GM21737 (cell line): Measurements from ENCODE around the gene CCBE1.
"Not testable (repeated sequence)": the region's sequence is repeated elsewhere in the genome, so short reads cannot be mapped to it uniquely, and the experiment has no call there.

ENCODE experiments used
- ATAC-seq: cut with Tn5 transposase; IDR thresholded peaks from one replicate; pipeline ENCODE4 v1.9.1; 2021; ENCODE audit warnings: mild to moderate bottlenecking, moderate library complexity; ENCODE audit not compliant: unreplicated experiment

CCBE1 gene

GRCh38 chr18:59697236-59697932 lies at the start of gene CCBE1:
CCBE1 (minus strand) TSS chr18:59697423.
- ATAC-seq: no peak

DNA sequence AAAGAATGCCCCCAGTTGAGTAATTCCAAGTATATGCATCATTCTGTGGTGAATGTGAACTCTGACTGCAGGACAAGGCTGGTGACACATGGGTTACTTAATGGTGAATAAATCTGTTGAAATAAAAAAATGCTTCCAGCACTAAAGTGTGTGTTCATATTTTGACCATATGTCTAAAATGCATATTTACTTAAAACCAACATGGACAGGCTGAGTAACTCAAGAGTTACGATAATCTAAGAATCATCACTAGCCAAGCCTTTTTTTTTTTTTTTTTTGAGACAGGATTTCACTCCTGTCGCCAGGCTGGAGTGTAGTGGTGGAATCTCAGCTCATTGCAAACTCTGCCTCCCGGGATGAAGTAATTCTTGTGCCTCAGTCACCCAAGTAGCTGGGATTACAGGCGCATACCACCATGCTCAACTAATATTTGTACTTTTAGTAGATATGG lies 47.1 kb upstream of the CCBE1 start:
- no peak for ATAC-seq

GRCh38 chr18:59743566-59743965 lies 46.3 kb upstream of the CCBE1 start:
- no peak for ATAC-seq

- no peak for ATAC-seq
These were observed 45.3 kb upstream of the CCBE1 start for GRCh38 chr18:59742325-59743111.

DNA sequence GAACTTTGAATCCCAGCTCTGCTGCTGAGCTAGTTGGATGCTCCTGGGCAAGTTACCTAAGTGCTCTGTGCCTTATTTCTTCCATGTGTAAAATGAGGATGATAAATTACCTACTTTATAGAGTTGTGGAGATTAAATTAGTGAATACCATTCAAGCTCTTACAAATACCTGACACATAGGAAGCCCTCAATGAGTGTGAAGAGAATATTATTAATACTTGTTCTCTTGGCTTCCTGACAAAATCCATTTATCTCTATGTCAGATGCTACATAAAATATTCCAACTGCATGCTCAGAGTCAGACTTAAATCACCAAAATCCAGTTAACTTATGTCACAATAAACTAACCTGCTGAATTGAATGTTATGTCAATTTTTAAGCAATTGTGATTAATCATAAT lies 42.9 kb upstream of the CCBE1 start:
- no peak for ATAC-seq

DNA sequence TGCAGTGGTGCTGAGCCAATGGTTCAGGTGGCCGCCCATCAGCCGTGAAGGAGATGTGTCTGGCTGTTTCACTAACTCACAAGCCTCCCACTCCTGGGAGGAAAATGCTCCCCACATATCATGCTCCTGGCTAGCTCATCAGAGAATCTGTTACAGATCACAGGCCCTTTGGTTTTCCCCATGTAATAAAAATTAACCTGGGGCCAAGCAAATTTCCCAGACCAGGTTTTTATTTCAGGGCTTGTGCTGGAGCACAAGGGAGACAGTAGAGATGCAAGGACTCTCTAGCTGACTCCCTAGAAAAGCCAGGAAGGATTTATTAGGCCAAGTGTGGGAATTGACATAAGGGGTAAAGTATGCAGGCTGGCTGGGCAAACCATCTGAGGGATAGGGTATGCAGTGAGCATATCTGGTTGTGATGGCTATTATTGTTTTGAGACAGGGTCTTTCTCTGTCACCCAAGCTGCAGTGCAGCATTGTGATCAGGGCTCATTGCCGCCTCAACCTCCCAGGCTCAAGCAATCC lies 40.6 kb upstream of the CCBE1 start:
- no peak for ATAC-seq

DNA sequence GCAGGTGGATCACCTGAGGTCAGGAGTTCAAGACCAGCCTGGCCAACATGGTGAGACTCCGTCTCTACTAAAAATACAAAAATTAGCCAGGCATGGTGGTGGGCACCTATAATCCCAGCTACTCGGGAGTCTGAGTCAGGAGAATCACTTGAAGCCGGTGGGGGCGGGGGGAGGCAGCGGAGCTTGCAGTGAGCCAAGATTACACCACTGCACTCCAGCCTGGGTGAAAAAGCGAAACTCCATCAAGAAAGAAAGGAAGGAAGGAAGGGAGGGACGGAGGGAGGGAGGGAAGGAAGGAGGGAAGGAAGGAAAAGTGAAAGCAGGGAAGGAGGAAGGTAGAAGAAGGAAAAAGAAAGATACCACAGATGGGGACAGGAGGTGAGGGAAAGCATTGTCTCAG lies 40.1 kb upstream of the CCBE1 start:
- ATAC-seq: not testable (repeated sequence)

DNA sequence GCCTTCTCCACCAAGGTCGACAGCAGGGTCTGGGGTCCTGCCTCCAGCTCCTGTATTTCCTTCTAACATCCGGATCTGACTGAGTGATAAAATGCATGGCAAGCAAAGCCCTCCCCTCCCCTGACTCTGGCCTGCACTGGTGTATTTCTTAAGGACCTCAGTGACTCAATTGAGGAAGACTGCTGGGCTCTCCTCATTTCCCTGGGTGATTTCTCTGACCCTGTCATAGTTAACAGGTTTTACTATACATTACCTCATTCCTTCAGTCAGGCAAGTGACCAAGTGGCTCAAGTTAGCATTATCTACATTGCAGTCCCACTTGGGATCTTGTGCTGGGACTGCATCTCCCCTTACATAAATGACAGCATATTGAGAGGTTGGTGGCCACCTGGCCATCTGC lies 38.8 kb upstream of the CCBE1 start:
- ATAC-seq: no peak

DNA sequence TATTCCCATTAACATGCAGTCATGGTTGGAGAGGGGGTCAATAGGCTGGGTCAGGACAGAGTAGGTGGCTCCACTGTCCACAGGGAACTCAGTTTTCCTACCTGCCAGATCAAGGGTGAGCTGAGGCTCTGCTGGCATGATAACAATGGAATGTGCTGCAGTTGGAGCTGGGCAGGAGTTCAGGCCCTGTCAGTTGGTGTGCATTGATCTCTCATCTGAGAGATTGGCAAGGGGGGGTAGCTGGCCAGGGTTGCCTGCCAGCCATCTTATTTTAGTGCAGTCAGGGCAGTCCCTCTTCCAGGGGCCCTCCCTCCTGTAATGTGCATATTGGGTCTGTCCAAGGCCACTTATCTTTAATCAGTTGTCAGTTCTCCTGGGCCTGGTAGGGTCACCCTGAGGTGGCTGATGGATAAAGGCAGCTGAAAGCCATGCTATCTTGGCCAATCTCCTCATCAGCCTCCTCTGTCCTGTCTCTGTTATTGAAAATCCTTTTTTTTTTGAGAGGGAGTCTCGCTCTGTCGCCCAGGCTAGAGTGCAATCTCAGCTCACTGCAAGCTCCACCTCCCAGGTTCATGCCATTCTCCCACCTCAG lies 38.1 kb upstream of the CCBE1 start:
- ATAC-seq: no peak

- no peak for ATAC-seq
These were observed 36.2 kb upstream of the CCBE1 start for GRCh38 chr18:59733421-59733820.

DNA sequence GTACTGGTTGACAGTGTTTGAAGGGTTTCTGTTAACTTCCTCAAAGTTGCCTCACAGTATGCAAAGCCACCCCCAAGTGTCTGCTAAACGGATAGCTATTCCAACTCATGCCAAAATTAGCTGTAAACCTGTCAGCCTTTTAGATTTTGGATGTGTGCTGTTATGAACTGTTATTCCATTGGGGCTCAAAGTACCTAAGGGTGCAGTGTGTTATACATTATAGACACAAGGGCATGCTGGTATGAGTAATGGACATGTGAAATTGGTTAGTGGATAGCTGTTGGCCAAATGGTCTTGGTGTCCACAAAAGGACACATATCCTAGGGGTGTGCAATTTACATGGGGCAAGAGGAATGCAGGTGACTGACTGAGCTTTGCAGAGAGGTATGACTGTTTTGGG lies 33.7 kb upstream of the CCBE1 start:
- ATAC-seq: no peak

DNA sequence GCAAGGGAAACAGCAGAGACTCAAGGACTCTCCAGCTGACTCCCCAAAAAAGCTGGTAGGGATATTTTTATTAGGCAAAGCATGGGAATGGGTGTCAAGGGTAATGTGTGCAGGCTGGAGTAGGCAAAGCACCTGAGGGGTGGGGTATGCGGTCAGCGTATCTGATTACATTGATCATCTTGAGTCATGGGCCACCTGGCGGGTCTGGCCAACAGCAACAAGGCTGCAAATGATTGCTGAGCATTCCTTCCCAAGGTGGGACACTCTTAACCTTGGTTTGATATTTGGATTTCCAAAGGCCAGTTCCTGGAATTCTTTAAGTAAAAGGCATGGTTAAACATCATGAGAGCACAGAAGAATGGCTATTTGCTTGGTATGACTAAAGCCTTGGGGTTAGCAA lies 32.6 kb upstream of the CCBE1 start:
- no peak for ATAC-seq

- ATAC-seq: no peak
These were observed 31.6 kb upstream of the CCBE1 start for GRCh38 chr18:59728816-59729215.

- no peak for ATAC-seq
These were observed 27.9 kb upstream of the CCBE1 start for GRCh38 chr18:59725142-59725541.

- no peak for ATAC-seq
These were observed 26.9 kb upstream of the CCBE1 start for GRCh38 chr18:59724103-59724502.

DNA sequence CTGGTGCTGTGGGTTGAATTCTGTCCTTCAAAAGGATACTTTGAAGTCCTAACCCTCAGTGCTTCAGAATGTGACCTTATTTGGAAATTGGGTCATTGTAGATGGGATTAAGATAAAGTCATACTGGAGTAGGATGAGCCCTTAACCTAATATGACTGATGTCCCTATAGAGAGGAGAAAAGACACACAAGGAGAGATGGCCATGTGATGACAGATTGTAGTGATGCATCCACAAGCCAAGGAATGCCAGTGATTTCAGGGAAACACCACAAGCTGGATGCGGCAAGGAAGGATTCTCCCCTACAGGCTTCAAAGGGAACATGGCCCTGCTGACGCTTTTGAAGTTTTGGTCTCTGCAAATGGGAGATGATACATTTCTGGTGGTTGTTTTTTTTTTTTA lies 24.7 kb upstream of the CCBE1 start:
- ATAC-seq: no peak

DNA sequence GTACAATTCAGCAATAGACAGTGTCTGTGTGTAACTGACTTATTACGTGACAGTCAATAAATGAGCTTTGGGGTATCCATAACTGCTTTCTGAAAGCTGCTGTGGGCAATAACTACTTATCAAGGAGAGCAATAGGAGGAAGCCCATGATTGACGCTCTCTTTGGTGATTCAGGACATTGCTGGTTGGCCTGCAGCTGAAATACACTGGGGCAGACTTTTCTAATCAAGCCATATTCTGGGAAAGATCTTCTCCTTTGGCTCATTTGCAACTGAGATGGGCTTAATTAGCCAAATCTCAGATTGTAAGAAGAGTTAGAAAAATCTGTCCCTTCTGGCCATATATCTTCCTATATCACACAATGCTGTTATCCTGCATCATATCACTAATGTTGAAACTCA lies 24.0 kb upstream of the CCBE1 start:
- no peak for ATAC-seq

DNA sequence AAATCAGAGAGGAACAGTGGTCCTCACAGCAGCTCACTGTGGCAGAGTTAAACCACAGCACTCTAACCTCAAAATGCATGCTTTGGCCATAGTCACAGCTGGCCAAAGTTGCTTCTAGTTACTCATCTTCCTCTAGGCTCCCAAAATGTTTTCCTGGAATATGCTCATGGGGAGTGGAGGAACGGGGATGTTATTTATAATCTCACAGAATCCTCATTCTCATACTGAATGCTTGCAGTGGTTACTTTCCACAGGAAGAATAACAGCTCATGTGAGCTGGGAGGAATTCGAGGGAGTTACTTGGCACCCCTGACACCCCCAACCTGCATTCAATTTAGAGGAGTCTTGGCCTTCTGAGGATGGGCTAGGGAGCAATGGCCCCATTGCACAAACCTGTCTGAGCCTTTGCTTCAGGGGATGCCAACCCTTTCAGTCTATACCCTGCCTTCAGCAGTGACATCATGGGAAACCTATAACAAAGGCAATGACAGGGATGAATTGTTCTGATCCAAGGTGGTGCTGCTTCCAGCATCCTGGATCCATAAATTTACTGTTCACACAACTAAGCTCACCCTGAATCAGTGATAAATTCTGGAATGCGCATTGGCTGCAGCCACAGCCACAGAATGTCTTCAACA lies 22.4 kb upstream of the CCBE1 start:
- ATAC-seq: no peak

- no peak for ATAC-seq
These were observed 21.4 kb upstream of the CCBE1 start for GRCh38 chr18:59718464-59719157.

- ATAC-seq: no peak
These were observed 20.9 kb upstream of the CCBE1 start for GRCh38 chr18:59718108-59718463.

DNA sequence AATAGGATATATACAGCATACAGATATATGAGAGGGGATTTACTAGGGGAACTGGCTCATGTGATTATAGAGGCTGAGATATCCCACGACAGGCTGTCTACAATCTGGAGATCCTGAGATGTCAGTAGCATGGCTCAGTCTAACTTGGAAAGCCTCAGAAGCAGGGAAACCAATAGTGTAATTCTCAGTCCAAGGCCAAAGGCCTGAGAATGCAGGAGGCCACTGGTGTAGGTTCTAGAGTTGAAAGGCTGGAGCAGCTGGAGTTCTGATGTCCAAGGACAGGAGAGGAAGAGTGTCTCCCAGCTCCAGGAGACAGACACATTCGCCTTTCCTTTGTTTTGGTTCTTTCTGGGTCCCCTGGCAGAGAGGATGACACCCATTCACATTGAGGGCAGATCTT lies 20.1 kb upstream of the CCBE1 start:
- no peak for ATAC-seq
